ENCODE measurements around the gene GPBP1.
"Not testable (repeated sequence)": the region's sequence is repeated elsewhere in the genome, so short reads cannot be mapped to it uniquely, and the experiment has no call there.

Gene GPBP1

DNA sequence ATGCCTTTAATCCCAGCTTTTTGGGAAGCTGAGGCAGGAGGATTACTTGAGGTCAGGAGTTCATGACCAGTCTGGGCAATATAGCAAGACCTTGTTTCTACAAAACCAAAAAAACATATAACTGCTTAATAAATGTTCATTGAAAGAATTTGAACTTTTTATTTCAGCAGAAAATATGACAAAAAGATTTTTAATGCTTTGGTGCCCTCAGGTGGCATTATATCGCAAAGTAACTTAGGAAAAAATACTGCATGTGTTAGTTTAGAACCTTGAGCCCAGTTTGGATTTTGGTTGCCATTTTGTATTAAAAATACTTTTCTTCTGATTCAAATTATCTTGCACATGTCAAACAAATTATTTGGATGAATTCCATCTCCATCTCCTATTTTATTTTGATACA is 103.2 kb downstream of the GPBP1 start:
- no peaks in the 10 kb centered on the region for H3K4me1 ChIP-seq (ENCODE audit: insufficient read depth, low read length)
- H4K20me1 ChIP-seq (ENCODE audit: insufficient read depth, low read length), result no peaks in the 10 kb centered on the region
- H3K36me3 ChIP-seq (ENCODE audit: insufficient read depth, low read length), result no peaks in the 10 kb centered on the region
- H3K9me3 ChIP-seq (ENCODE audit: insufficient read depth, low read length, severe bottlenecking), result no peaks in the 10 kb centered on the region
- ATAC-seq (ENCODE audit: insufficient read depth, low read depth), result no peak
- no peak overlapping the region for H3K27ac ChIP-seq (ENCODE audit: low read length)
- H3K27me3 ChIP-seq (ENCODE audit: insufficient read depth, low read length, poor library complexity), result no peaks in the 10 kb centered on the region
- H3K4me3 ChIP-seq (ENCODE audit: low read depth in 1 of 2, low read length in 2 of 2), result no peak overlapping the region
- H3K9ac ChIP-seq (ENCODE audit: low read depth, low read length), result no peak overlapping the region
- no peak for DNase-seq
- TF ChIP-seq, protein P1, sequence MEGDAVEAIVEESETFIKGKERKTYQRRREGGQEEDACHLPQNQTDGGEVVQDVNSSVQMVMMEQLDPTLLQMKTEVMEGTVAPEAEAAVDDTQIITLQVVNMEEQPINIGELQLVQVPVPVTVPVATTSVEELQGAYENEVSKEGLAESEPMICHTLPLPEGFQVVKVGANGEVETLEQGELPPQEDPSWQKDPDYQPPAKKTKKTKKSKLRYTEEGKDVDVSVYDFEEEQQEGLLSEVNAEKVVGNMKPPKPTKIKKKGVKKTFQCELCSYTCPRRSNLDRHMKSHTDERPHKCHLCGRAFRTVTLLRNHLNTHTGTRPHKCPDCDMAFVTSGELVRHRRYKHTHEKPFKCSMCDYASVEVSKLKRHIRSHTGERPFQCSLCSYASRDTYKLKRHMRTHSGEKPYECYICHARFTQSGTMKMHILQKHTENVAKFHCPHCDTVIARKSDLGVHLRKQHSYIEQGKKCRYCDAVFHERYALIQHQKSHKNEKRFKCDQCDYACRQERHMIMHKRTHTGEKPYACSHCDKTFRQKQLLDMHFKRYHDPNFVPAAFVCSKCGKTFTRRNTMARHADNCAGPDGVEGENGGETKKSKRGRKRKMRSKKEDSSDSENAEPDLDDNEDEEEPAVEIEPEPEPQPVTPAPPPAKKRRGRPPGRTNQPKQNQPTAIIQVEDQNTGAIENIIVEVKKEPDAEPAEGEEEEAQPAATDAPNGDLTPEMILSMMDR (IDR thresholded peaks at IDR 0.05; ENCODE audit: borderline replicate concordance, extremely low read depth, low read length, poor library complexity, severe bottlenecking), result peak; percentile 54
- TF ChIP-seq EZH2 (IDR thresholded peaks at IDR 0.05; ENCODE audit: borderline replicate concordance, low read depth, low read length, severe bottlenecking), result no peak
- no peak overlapping the region for H3K4me2 ChIP-seq (ENCODE audit: insufficient read depth, low read length)
- no peaks in the 10 kb centered on the region for H3K79me2 ChIP-seq (ENCODE audit: insufficient read depth, low read length)
- no peak overlapping the region for H2AFZ ChIP-seq (ENCODE audit: low read depth, low read length)

DNA sequence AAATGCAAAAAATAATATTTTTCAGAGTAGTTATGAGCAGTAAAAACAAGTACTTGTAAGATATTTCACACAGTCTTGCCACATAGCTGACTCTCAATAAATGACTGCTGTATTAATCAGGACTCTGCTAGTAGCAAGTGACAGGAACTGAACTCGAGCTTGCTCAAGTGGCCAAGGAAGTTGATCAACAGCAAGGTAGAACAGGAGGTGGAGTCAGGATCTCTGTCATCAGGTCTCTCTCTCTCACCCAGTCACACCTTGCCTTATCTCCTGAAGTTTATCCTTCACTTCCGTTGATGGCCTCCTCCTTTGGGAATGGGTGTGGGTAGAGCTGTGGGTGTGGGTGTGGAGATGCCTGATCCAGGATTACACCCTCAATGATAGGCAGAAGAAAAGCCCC is 107.0 kb downstream of the GPBP1 start:
- no peak overlapping the region for H3K4me2 ChIP-seq (ENCODE audit: insufficient read depth, low read length)
- no peak overlapping the region for H2AFZ ChIP-seq (ENCODE audit: low read depth, low read length)
- no peak for DNase-seq
- TF ChIP-seq, protein P1 (IDR thresholded peaks at IDR 0.05; ENCODE audit: borderline replicate concordance, extremely low read depth, low read length, poor library complexity, severe bottlenecking), result no peak
- no peak for TF ChIP-seq EZH2 (IDR thresholded peaks at IDR 0.05; ENCODE audit: borderline replicate concordance, low read depth, low read length, severe bottlenecking)
- no peak overlapping the region for H3K4me3 ChIP-seq (ENCODE audit: low read depth in 1 of 2, low read length in 2 of 2)
- H3K27me3 ChIP-seq (ENCODE audit: insufficient read depth, low read length, poor library complexity), result no peaks in the 10 kb centered on the region
- no peaks in the 10 kb centered on the region for H3K9me3 ChIP-seq (ENCODE audit: insufficient read depth, low read length, severe bottlenecking)
- H3K9ac ChIP-seq (ENCODE audit: low read depth, low read length), result no peak overlapping the region
- ATAC-seq (ENCODE audit: insufficient read depth, low read depth), result no peak
- no peaks in the 10 kb centered on the region for H3K36me3 ChIP-seq (ENCODE audit: insufficient read depth, low read length)
- H3K79me2 ChIP-seq (ENCODE audit: insufficient read depth, low read length), result no peaks in the 10 kb centered on the region
- H3K4me1 ChIP-seq (ENCODE audit: insufficient read depth, low read length), result no peaks in the 10 kb centered on the region
- H3K27ac ChIP-seq (ENCODE audit: low read length), result no peak overlapping the region
- no peaks in the 10 kb centered on the region for H4K20me1 ChIP-seq (ENCODE audit: insufficient read depth, low read length)

DNA sequence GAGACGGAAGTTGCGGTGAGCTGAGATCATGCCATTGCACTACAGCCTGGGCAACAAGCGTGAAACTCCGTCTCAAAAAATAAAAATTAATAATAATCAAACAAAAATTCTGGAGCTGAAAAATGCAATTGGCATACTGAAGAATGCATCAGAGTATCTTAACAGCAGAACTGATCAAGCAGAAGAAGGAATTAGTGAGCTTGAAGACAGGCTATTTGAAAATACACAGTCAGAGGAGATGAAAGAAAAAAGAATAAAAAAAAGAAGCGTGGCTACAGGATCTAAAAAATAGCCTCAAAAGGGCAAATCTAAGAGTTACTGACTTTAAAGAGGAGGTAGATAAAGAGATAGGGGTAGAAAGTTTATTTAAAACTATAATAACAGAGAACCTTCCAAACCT is 111.2 kb downstream of the GPBP1 start:
- not testable (repeated sequence) for ATAC-seq (ENCODE audit: insufficient read depth, low read depth); H3K9ac ChIP-seq (ENCODE audit: low read depth, low read length); H3K27me3 ChIP-seq (ENCODE audit: insufficient read depth, low read length, poor library complexity); H3K4me2 ChIP-seq (ENCODE audit: insufficient read depth, low read length); H3K4me3 ChIP-seq (ENCODE audit: low read depth in 1 of 2, low read length in 2 of 2); H3K4me1 ChIP-seq (ENCODE audit: insufficient read depth, low read length); H3K79me2 ChIP-seq (ENCODE audit: insufficient read depth, low read length); H3K27ac ChIP-seq (ENCODE audit: low read length); H3K9me3 ChIP-seq (ENCODE audit: insufficient read depth, low read length, severe bottlenecking); H3K36me3 ChIP-seq (ENCODE audit: insufficient read depth, low read length); H4K20me1 ChIP-seq (ENCODE audit: insufficient read depth, low read length); DNase-seq; H2AFZ ChIP-seq (ENCODE audit: low read depth, low read length)

DNA sequence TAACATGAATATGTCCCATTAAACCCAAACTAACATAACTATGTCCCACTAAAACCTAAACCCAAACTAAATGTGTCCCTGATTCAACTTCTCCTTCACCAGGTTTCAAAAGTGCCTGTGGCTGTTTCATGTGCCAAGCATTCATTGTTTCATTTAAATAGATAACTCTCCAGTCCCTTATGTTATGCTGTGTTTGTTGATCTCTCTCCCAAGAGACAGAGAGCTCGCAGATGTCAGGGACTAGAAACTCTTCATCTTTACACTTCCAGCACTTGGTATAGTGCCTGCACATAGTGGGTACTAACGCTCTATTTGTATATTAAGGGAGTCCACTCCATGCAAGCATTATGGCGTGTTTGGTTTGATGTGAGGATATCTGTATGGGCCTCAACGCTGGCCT is 118.0 kb downstream of the GPBP1 start:
- no peaks in the 10 kb centered on the region for H3K4me1 ChIP-seq (ENCODE audit: insufficient read depth, low read length)
- ATAC-seq (ENCODE audit: insufficient read depth, low read depth), result no peak
- TF ChIP-seq, protein P1 (IDR thresholded peaks at IDR 0.05; ENCODE audit: borderline replicate concordance, extremely low read depth, low read length, poor library complexity, severe bottlenecking), result no peak
- TF ChIP-seq EZH2 (IDR thresholded peaks at IDR 0.05; ENCODE audit: borderline replicate concordance, low read depth, low read length, severe bottlenecking), result no peak
- H3K4me2 ChIP-seq (ENCODE audit: insufficient read depth, low read length), result no peak overlapping the region
- no peak overlapping the region for H2AFZ ChIP-seq (ENCODE audit: low read depth, low read length)
- H3K27me3 ChIP-seq (ENCODE audit: insufficient read depth, low read length, poor library complexity), result no peaks in the 10 kb centered on the region
- no peaks in the 10 kb centered on the region for H3K79me2 ChIP-seq (ENCODE audit: insufficient read depth, low read length)
- no peaks in the 10 kb centered on the region for H4K20me1 ChIP-seq (ENCODE audit: insufficient read depth, low read length)
- no peak overlapping the region for H3K9ac ChIP-seq (ENCODE audit: low read depth, low read length)
- H3K36me3 ChIP-seq (ENCODE audit: insufficient read depth, low read length), result no peaks in the 10 kb centered on the region
- H3K4me3 ChIP-seq (ENCODE audit: low read depth in 1 of 2, low read length in 2 of 2), result no peak overlapping the region
- H3K27ac ChIP-seq (ENCODE audit: low read length), result no peak overlapping the region
- DNase-seq, result no peak
- H3K9me3 ChIP-seq (ENCODE audit: insufficient read depth, low read length, severe bottlenecking), result no peaks in the 10 kb centered on the region

Data from DND-41 (cell line).